Activated naive CD4-positive, alpha-beta T cell treated with anti-CD3 and anti-CD28 coated beads, Interleukin-2, amount 50 U/mL, for 72 hours (primary cell): Measurements from ENCODE around the gene VTI1A. TPM values are rescaled to one million over a fixed set of nuclear protein-coding genes. Genes with fewer than 3 reads are reported as not detected.

Experiments
- ATAC-seq, 2 donors: fragments of 150-1000 bp; cut with Tn5 transposase; 2 replicates each; pipeline ENCODE4 v1.10.0; 2021; ENCODE audit warnings: mild to moderate bottlenecking in 2 of 2, moderate library complexity in 2 of 2
- DNase-seq, 2 donors: peaks; one replicate each; pipeline ENCODE4 v3.0.0; 2021 to 2022; ENCODE audit warnings: low spot score in 2 of 2
- H3K27ac Mint-ChIP-seq, 2 donors: one replicate each; pipeline ENCODE4 v1.8.0; 2022; ENCODE audit warnings: mild to moderate bottlenecking in 2 of 2, mixed read lengths in 2 of 2
- H3K36me3 Mint-ChIP-seq, 2 donors: one replicate each; pipeline ENCODE4 v1.8.0; 2022; ENCODE audit warnings: mixed read lengths in 2 of 2
- H3K9me3 Mint-ChIP-seq, 2 donors: one replicate each; pipeline ENCODE4 v1.8.0; 2022; ENCODE audit warnings: mixed read lengths in 2 of 2
- total RNA-seq, 2 donors: library from RNA; stranded (reverse); gene quantifications; one replicate each; pipeline ENCODE4 v1.2.3, GENCODE V29; 2022

Gene VTI1A
- total RNA-seq, 2 donors from 2014 or later = 39.7 to 40.8 TPM

DNA sequence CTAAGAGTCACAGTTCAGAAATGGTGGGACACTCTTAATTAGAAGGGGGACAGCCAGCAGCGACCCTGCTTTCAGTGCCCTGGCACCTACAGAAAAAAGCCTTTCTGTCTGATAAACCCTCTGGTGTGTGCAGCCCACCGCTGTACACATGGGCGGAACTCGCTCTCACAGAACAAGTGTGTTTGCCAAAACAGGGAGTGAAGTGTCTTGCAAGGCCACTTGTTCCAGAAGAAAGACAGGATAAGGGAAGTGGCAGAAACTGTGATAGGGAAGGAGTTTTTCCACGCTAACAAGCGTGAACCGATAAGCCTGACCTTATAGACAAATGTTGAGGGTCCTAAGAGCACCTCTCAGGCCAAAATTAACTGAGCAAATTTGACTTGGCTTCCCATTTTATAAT, 299.3 kb downstream of the VTI1A start:
- ATAC-seq (no peak), DNase-seq (no peak)
- Mint-ChIP-seq H3K36me3 (no peaks in the 10 kb centered on the region), H3K27ac (no peak overlapping the region), H3K9me3 (no peaks in the 10 kb centered on the region)

DNA sequence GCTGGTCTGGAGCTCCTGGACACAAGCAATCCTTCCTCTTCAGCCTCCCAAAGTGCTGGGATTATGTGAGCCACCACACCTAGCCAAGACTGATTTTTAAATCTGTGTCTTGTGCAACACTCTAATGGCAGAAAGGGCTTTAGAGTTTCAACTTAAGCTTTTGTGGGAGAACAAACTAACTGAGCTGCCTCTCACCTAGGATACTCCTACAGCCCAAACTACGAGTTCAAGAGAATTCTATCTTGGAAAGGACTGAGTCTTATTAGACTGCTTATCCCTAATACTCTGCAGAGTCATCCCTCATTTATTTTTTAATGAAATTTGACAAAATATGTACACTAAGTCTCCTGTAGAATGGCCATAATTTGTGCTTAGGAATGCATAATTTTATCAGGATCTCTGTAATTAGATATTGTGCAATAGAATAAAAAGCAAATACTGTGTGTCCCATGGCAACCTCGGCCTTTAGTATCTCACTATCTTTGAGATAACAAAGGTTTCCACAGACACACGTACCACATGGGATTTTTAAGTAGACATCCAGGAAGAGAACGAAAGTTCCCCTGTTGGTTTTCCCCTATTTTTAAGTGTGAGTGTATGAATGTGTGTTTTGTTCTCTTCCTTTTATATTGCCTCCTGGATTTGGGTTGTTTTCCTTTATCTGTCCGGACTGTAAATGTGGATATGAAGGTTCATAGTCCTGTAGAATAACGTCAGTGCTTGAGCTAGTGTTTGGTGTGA, 303.6 kb downstream of the VTI1A start:
- Mint-ChIP-seq H3K36me3 (no peaks in the 10 kb centered on the region), H3K9me3 (no peaks in the 10 kb centered on the region), H3K27ac (no peak overlapping the region)
- DNase-seq = no peak
- no peak for ATAC-seq

DNA sequence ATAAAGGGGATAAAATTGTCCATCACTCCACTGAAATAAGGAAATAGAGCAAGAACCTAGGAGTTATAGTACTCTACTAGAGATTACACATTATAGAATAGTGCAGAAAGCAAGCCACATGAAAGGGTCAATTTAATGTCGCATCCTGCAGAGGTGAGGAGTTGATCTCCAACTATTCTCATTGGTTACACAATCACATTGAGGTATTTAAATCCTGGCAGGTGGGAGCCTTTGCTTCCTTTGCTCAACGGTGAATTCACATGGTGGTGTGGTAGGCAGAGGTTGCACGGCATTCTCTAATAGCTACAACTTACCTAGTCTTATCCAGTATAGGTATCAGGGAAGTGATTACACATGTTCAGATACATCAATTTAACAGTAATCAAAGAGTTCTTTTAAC, 304.6 kb downstream of the VTI1A start:
- H3K9me3 Mint-ChIP-seq = no peaks in the 10 kb centered on the region
- no peaks in the 10 kb centered on the region for H3K36me3 Mint-ChIP-seq
- H3K27ac Mint-ChIP-seq = no peak overlapping the region
- DNase-seq (no peak), ATAC-seq (no peak)

- DNase-seq (no peak), ATAC-seq (no peak)
- no peaks in the 10 kb centered on the region for H3K36me3 Mint-ChIP-seq
- H3K27ac Mint-ChIP-seq = no peak overlapping the region
- no peaks in the 10 kb centered on the region for H3K9me3 Mint-ChIP-seq
Observed at GRCh38 chr10:112752288-112752687, 305.3 kb downstream of the VTI1A start.

GRCh38 chr10:112753961-112754411, 307.0 kb downstream of the VTI1A start:
- DNase-seq = no peak
- H3K27ac Mint-ChIP-seq = no peak overlapping the region
- H3K9me3 Mint-ChIP-seq = no peaks in the 10 kb centered on the region
- ATAC-seq = no peak
- H3K36me3 Mint-ChIP-seq = no peaks in the 10 kb centered on the region

DNA sequence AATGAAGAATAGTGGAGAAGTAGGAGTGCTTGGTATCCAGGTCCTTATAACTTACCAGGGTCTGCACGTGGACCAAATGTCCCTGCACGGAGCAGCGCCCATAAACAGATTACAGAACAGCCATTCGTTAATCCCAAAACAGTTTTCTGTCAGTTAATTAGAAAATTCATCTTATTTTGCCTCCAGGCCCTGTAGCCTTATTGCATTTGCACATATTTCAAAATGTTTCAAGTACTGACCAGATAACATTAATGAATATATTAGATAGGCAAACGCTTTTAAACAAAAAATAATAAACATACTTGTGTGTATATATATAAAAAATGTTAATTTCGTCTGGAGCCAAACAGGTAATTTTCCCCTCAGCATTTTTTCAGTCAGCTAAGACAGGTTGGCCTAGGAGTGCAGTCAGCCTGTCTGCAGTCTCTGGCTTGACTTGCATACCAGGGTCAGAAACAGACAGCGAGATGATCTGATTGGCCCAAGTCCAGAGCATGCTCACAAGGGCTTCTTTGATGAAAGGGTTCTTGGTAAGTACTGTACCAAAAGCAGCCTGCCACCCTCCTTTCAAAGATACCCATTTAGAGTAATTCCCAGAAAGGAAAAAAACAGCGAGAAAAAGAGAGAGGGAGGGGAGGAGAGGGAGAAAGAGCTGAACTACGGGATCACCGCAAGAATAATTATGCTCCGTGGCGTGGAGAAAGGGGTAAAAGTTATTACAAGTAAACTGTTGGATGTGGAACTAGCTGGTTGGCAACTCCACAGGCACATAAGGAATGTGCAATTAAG, 308.6 kb downstream of the VTI1A start:
- H3K36me3 Mint-ChIP-seq = no peaks in the 10 kb centered on the region
- no peak overlapping the region for H3K27ac Mint-ChIP-seq
- ATAC-seq (no peak), DNase-seq (no peak)
- H3K9me3 Mint-ChIP-seq = no peaks in the 10 kb centered on the region

DNA sequence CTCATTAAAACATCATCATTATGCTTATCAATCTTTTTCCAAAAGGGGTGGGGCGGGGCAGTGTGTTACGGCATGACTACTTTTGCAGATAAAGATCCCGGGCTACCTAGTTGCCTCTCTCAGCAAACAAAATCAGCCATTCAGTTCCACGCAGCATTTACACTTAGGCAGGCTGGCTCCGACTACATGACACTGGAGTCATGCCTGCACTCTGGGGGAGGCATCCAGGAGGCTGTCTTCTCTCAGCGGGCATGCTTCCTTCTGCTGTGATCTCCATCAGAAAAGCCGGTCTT, 309.2 kb downstream of the VTI1A start:
- Mint-ChIP-seq H3K27ac (no peak overlapping the region), H3K36me3 (no peaks in the 10 kb centered on the region), H3K9me3 (no peaks in the 10 kb centered on the region)
- DNase-seq (no peak), ATAC-seq (no peak)

GRCh38 chr10:112758961-112759360, 311.9 kb downstream of the VTI1A start:
- no peak for ATAC-seq
- no peak for DNase-seq
- no peaks in the 10 kb centered on the region for H3K36me3 Mint-ChIP-seq
- no peaks in the 10 kb centered on the region for H3K9me3 Mint-ChIP-seq
- H3K27ac Mint-ChIP-seq = no peak overlapping the region

DNA sequence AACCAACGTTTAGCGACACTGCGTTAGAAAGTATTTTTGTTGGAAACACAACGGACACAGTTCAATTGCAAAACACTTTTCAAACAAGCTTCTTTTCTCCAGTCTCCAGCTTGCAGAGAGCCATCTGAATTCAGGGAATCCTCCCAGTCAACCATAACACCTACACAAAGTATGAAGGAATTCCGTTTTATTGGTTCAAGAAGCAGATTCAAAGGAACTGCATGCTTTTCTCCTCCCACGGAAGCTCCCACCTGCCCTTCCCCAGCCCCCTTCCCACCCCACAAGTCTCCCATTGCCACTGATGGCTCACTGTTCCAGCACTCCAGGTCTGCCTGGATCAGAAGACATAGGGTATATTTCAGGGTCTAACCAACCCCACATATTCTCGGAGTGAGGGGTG, 312.5 kb downstream of the VTI1A start:
- Mint-ChIP-seq H3K36me3 (no peaks in the 10 kb centered on the region), H3K9me3 (no peaks in the 10 kb centered on the region), H3K27ac (no peak overlapping the region)
- no peak for ATAC-seq
- DNase-seq = no peak

- Mint-ChIP-seq H3K9me3 (no peaks in the 10 kb centered on the region), H3K36me3 (no peaks in the 10 kb centered on the region)
- ATAC-seq = no peak
Observed at GRCh38 chr10:112761256-112761655, 314.2 kb downstream of the VTI1A start.

GRCh38 chr10:112763916-112764520, 317.0 kb downstream of the VTI1A start:
- H3K27ac Mint-ChIP-seq = no peak overlapping the region
- no peaks in the 10 kb centered on the region for H3K36me3 Mint-ChIP-seq
- ATAC-seq = no peak
- DNase-seq = no peak
- H3K9me3 Mint-ChIP-seq = no peaks in the 10 kb centered on the region

More at GRCh38 chr10:112761256-112761655, 314.2 kb downstream of the VTI1A start:
- no peak overlapping the region for H3K27ac Mint-ChIP-seq
- no peak for DNase-seq

- ATAC-seq (no peak), DNase-seq (no peak)
- Mint-ChIP-seq H3K9me3 (peaks cover 0 to under 1% of the 10 kb centered on the region in 2 donors), H3K27ac (no peak overlapping the region), H3K36me3 (peaks cover 1 to 2% of the 10 kb centered on the region in 2 donors)
Observed at GRCh38 chr10:112765717-112766235, 318.8 kb downstream of the VTI1A start.

- DNase-seq (no peak), ATAC-seq (no peak)
- Mint-ChIP-seq H3K9me3 (peaks cover 0 to 3% of the 10 kb centered on the region in 2 donors), H3K27ac (no peak overlapping the region), H3K36me3 (peaks cover 6 to 7% of the 10 kb centered on the region in 2 donors)
Observed at GRCh38 chr10:112766636-112767035, 319.6 kb downstream of the VTI1A start.

- Mint-ChIP-seq H3K9me3 (peaks cover 0 to 3% of the 10 kb centered on the region in 2 donors), H3K27ac (no peak overlapping the region), H3K36me3 (peaks cover 6 to 7% of the 10 kb centered on the region in 2 donors)
- ATAC-seq (no peak), DNase-seq (no peak)
Observed at GRCh38 chr10:112767156-112767555, 320.1 kb downstream of the VTI1A start.

- H3K27ac Mint-ChIP-seq = no peak overlapping the region
- peaks cover 6 to 7% of the 10 kb centered on the region in 2 donors for H3K36me3 Mint-ChIP-seq
- peaks cover 0 to 3% of the 10 kb centered on the region in 2 donors for H3K9me3 Mint-ChIP-seq
- DNase-seq = no peak
- ATAC-seq = no peak
Observed at GRCh38 chr10:112768121-112768520, 321.1 kb downstream of the VTI1A start.

DNA sequence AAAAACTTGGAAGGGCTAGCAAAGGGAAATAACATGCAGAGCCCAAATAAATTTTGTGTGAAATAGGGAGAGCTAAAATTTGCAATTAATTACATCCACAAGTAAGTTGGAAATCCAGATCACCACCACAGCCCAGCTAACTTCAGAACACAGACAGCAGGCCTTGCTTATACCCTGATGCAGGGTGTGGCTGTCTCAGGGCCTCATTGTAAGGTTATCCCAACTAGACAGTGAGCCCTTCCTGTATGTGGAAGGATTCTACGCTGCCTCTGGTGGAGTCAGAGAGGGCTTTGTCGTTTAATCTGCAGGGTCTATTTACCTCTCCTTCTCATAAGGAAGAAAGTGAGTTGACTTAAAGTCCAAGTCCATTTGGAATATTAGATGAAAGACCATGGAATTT, 322.1 kb downstream of the VTI1A start:
- no peak for ATAC-seq

More for the DNA sequence above, 322.1 kb downstream of the VTI1A start:
- Mint-ChIP-seq H3K9me3 (peaks cover 0 to 3% of the 10 kb centered on the region in 2 donors), H3K27ac (no peak overlapping the region), H3K36me3 (peaks cover 6 to 7% of the 10 kb centered on the region in 2 donors)
- no peak for DNase-seq
